ENCODE data around the gene TMED1.

DNA sequence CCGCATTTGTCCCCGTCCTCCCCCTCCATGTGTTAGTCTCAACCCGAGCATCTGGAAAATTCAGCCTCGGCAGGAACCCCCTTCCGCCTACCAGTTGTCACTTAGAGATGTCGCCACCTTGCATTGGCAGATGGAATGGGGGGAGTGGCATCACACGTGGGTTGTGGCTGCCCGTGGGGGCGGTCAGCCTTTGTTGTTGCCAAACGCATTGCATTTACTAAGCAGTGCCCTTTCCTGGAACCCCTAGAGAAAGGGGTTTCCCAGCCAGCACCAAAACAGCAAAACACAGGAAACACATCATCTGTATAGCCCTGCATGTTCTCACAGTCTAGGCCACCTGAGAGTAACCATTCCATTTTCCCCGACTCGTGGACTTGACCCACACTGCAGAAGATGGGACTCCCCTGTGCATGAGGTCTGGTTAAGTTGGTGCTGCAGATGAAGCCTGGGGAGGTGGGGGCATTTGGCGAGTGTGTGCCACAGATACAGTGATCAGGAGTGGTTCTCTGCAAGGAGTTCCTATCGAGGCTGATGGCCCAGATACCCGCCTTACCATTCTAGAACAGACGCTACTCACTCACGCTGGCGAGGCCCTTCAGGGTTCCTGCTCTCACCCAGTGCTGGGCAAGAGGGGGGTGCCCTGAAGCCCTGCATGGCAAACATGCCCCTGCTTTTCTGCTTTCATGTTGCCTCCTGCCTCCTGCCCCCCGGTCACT lies 38.3 kb downstream of the TMED1 start:
- no peak for TF ChIP-seq POLR2AphosphoS5 (IDR thresholded peaks at IDR 0.05; ENCODE audit: low read depth, low read length)
- TF ChIP-seq, protein P1, sequence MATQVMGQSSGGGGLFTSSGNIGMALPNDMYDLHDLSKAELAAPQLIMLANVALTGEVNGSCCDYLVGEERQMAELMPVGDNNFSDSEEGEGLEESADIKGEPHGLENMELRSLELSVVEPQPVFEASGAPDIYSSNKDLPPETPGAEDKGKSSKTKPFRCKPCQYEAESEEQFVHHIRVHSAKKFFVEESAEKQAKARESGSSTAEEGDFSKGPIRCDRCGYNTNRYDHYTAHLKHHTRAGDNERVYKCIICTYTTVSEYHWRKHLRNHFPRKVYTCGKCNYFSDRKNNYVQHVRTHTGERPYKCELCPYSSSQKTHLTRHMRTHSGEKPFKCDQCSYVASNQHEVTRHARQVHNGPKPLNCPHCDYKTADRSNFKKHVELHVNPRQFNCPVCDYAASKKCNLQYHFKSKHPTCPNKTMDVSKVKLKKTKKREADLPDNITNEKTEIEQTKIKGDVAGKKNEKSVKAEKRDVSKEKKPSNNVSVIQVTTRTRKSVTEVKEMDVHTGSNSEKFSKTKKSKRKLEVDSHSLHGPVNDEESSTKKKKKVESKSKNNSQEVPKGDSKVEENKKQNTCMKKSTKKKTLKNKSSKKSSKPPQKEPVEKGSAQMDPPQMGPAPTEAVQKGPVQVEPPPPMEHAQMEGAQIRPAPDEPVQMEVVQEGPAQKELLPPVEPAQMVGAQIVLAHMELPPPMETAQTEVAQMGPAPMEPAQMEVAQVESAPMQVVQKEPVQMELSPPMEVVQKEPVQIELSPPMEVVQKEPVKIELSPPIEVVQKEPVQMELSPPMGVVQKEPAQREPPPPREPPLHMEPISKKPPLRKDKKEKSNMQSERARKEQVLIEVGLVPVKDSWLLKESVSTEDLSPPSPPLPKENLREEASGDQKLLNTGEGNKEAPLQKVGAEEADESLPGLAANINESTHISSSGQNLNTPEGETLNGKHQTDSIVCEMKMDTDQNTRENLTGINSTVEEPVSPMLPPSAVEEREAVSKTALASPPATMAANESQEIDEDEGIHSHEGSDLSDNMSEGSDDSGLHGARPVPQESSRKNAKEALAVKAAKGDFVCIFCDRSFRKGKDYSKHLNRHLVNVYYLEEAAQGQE (IDR thresholded peaks at IDR 0.05; ENCODE audit: low read depth): no peak
- TF ChIP-seq, protein P2, sequence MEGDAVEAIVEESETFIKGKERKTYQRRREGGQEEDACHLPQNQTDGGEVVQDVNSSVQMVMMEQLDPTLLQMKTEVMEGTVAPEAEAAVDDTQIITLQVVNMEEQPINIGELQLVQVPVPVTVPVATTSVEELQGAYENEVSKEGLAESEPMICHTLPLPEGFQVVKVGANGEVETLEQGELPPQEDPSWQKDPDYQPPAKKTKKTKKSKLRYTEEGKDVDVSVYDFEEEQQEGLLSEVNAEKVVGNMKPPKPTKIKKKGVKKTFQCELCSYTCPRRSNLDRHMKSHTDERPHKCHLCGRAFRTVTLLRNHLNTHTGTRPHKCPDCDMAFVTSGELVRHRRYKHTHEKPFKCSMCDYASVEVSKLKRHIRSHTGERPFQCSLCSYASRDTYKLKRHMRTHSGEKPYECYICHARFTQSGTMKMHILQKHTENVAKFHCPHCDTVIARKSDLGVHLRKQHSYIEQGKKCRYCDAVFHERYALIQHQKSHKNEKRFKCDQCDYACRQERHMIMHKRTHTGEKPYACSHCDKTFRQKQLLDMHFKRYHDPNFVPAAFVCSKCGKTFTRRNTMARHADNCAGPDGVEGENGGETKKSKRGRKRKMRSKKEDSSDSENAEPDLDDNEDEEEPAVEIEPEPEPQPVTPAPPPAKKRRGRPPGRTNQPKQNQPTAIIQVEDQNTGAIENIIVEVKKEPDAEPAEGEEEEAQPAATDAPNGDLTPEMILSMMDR (IDR thresholded peaks at IDR 0.05 in 2 of 3, conservative IDR thresholded peaks at IDR 0.05 in 1 of 3; ENCODE audit: borderline replicate concordance in 1 of 3, insufficient read depth in 1 of 3, low read depth in 2 of 3, low read length in 2 of 3): no peak
- no peak for TF ChIP-seq SP1 (IDR thresholded peaks at IDR 0.05; ENCODE audit: low read depth)
- TF ChIP-seq, protein P3, sequence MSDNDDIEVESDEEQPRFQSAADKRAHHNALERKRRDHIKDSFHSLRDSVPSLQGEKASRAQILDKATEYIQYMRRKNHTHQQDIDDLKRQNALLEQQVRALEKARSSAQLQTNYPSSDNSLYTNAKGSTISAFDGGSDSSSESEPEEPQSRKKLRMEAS (IDR thresholded peaks at IDR 0.05): no peak
- TF ChIP-seq POLR2A (IDR thresholded peaks at IDR 0.05; ENCODE audit: borderline replicate concordance, extremely low read depth, insufficient read depth, insufficient read length): no peak
- TF ChIP-seq ZNF274 (IDR thresholded peaks at IDR 0.05; ENCODE audit: low read depth, low read length): no peak
- no peak for TF ChIP-seq CEBPB (IDR thresholded peaks at IDR 0.05; ENCODE audit: low read depth)
- no peak for TF ChIP-seq TCF7L2 (IDR thresholded peaks at IDR 0.05; ENCODE audit: borderline replicate concordance, extremely low read depth, insufficient read depth, insufficient read length)
- TF ChIP-seq EZH2 (IDR thresholded peaks at IDR 0.05): no peak
- TF ChIP-seq, protein P4, sequence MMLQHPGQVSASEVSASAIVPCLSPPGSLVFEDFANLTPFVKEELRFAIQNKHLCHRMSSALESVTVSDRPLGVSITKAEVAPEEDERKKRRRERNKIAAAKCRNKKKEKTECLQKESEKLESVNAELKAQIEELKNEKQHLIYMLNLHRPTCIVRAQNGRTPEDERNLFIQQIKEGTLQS (IDR thresholded peaks at IDR 0.05): no peak
- no peak for TF ChIP-seq EZH2phosphoT487 (IDR thresholded peaks at IDR 0.05; ENCODE audit: borderline replicate concordance)
